Transverse colon (tissue), 4 donors: ENCODE data around the gene KIF2C.
A peak's percentile ranks its signal among the peaks of the same experiment; 100 is the strongest.

ENCODE experiments used
- EP300 ChIP-seq: sonication (generic); formaldehyde crosslinking; IDR thresholded peaks from one replicate; pipeline ENCODE4 v1.6.1; 2017; ENCODE audit warnings: antibody characterized with exemption, low read depth
- POLR2A ChIP-seq: fragments of 450-650 bp; IDR thresholded peaks from one replicate; pipeline ENCODE4 v1.6.1; 2016; ENCODE audit warnings: antibody characterized with exemption, mild to moderate bottlenecking, moderate library complexity
- POLR2AphosphoS5 ChIP-seq, 3 donors: sonication (generic); formaldehyde crosslinking; IDR thresholded peaks; one replicate each; pipeline ENCODE4 v1.6.1; 2016; ENCODE audit warnings: antibody characterized with exemption in 3 of 3
- TF ChIP-seq, protein P1 (sequence below), 5 experiments: fragments of 200-600 bp in 3 of 5; fragments of 450-650 bp in 2 of 5; sonication (generic) in 3 of 5; IDR thresholded peaks; 1 replicate in 2 of 5; 2 replicates in 3 of 5; pipeline ENCODE4 v1.5.1; 2016 to 2017; ENCODE audit warnings: antibody characterized with exemption in 5 of 5, inconsistent platforms in 3 of 5, mild to moderate bottlenecking in 2 of 5, moderate library complexity in 1 of 5

- TF ChIP-seq POLR2AphosphoS5 (IDR thresholded peaks at IDR 0.05) (peak; percentile 89 to 97 (median 97)), POLR2A (peak; percentile 92), EP300 (peak; percentile 29)
- TF ChIP-seq, protein P1, sequence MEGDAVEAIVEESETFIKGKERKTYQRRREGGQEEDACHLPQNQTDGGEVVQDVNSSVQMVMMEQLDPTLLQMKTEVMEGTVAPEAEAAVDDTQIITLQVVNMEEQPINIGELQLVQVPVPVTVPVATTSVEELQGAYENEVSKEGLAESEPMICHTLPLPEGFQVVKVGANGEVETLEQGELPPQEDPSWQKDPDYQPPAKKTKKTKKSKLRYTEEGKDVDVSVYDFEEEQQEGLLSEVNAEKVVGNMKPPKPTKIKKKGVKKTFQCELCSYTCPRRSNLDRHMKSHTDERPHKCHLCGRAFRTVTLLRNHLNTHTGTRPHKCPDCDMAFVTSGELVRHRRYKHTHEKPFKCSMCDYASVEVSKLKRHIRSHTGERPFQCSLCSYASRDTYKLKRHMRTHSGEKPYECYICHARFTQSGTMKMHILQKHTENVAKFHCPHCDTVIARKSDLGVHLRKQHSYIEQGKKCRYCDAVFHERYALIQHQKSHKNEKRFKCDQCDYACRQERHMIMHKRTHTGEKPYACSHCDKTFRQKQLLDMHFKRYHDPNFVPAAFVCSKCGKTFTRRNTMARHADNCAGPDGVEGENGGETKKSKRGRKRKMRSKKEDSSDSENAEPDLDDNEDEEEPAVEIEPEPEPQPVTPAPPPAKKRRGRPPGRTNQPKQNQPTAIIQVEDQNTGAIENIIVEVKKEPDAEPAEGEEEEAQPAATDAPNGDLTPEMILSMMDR (IDR thresholded peaks at IDR 0.05): peak; percentile 84 to 97 (median 92)
Observed at GRCh38 chr1:44799770-44800584, 60.3 kb downstream of the KIF2C start, which contains the start of gene PLK3.
